Heart left ventricle (tissue), 16 donors: ENCODE data around the gene LEMD1. TPM values are rescaled to one million over a fixed set of nuclear protein-coding genes. Genes with fewer than 3 reads are reported as not detected.

Experiments
- ATAC-seq, 4 donors: fragments of 200-7000 bp; cut with Tn5 transposase; one replicate each; pipeline ENCODE4 v1.9.1; 2020 to 2022; ENCODE audit warnings: moderate library complexity in 4 of 4, mild to moderate bottlenecking in 3 of 4, moderate number of reproducible peaks in 1 of 4
- DNase-seq, 5 donors: peaks; one replicate each; pipeline ENCODE4 v3.0.0-alpha.2; 2020
- H3K27ac ChIP-seq, 12 donors: fragments of 200-600 bp; sonication (generic) in 4 of 12; one replicate each; pipeline versions ENCODE4 v1.5.0 to v1.8.0; 2016 to 2022; ENCODE audit warnings: mild to moderate bottlenecking in 2 of 12
- H3K27me3 ChIP-seq, 9 donors: fragments of 200-600 bp; sonication (generic) in 2 of 9; one replicate each; pipeline versions ENCODE4 v1.5.1 to v1.8.0; 2016 to 2022; ENCODE audit warnings: mild to moderate bottlenecking in 3 of 9
- H3K36me3 ChIP-seq, 9 donors: fragments of 200-600 bp; sonication (generic) in 2 of 9; one replicate each; pipeline versions ENCODE4 v1.5.0 to v1.8.0; 2018 to 2022; ENCODE audit warnings: mild to moderate bottlenecking in 2 of 9
- H3K4me1 ChIP-seq, 12 donors: fragments of 200-600 bp; sonication (generic) in 4 of 12; one replicate each; pipeline versions ENCODE4 v1.5.0 to v1.8.0; 2016 to 2022; ENCODE audit warnings: mild to moderate bottlenecking in 3 of 12
- H3K4me3 ChIP-seq, 12 donors: fragments of 200-600 bp; sonication (generic) in 4 of 12; one replicate each; pipeline versions ENCODE4 v1.5.0 to v1.8.0; 2017 to 2022; ENCODE audit warnings: mild to moderate bottlenecking in 9 of 12, moderate library complexity in 4 of 12
- H3K9me3 ChIP-seq, 12 donors: fragments of 200-600 bp; sonication (generic) in 4 of 12; one replicate each; pipeline versions ENCODE4 v1.5.0 to v1.8.0; 2016 to 2022; ENCODE audit warnings: mild to moderate bottlenecking in 1 of 12
- CTCF ChIP-seq, 12 donors: fragments of 200-600 bp; sonication (generic) in 4 of 12; IDR thresholded peaks; one replicate each; pipeline versions ENCODE4 v1.5.0 to v1.8.0; 2018 to 2022; ENCODE audit warnings: antibody characterized with exemption in 12 of 12, mild to moderate bottlenecking in 5 of 12
- POLR2A ChIP-seq, 2 donors: fragments of 450-650 bp; IDR thresholded peaks; one replicate each; pipeline ENCODE4 v1.6.1; 2017; ENCODE audit warnings: antibody characterized with exemption in 2 of 2, mild to moderate bottlenecking in 2 of 2, moderate library complexity in 2 of 2
- WGBS, 4 donors: extraction: QIAGEN DNeasy Blood & Tissue Kit in 2 of 4; methylation state at CpG; one replicate each; pipeline versions ENCODE4 v1.1.5 to v1.1.7; 2013 to 2018; 5-methylcytosine and 5-hydroxymethylcytosine counted together
- intact Hi-C, 10 donors: fragments of 100-400 bp; cut with DNase I; formaldehyde crosslinking; loops; one replicate each; pipeline versions ENCODE4 v1.11.1 to v1.14.2; 2022
- polyA plus RNA-seq, 2 donors: library from polyadenylated mRNA; stranded (reverse); fragments of 200-250 nt; gene quantifications; one replicate each; pipeline ENCODE4 v1.2.3, GENCODE V29; 2013
- total RNA-seq, 9 donors: library from RNA; depleted of rRNA in 2 of 9; stranded (reverse); fragments of >200 nt in 2 of 9; fragmentation: NEBNext Ultra II Directional in 3 of 9; extraction: Animal tissue kit (Norgen Biotek cat#: 25700) in 3 of 9; gene quantifications; one replicate each; pipeline versions ENCODE4 v1.1.0 to v1.2.4, GENCODE V29; 2016 to 2023
- donor health status: ischemic (EF 13 %, LVEDD 7.1; RV severe dilation, severe dysfunction).
- donor health status: healthy with polysubstance abuse.
- donor health status: DM: no; HTN: yes; CAD: no.
- donor health status: DM: no; HTN: no; CAD: no.
- donor health status: ischemic (EF 25% LVEDD 6.9; RV normal size, moderate dysfunction).
- donor health status: ischemic (EF 25% LVEDD 5.7; RV mildly dilated, moderate dysfunction).
- donor health status: healthy.
- donor health status: DM: yes; HTN: yes; CAD: no.
- donor health status: ischemic (EF 35%, LVEDD 5.7; RV mildly dilated, moderate dysfunction).
- donor health status: nonischemic (EF 11% LVEDD 7.7; RV severe dilation, severe dysfunction).
- donor health status: DM: yes; HTN: yes; CAD: no.
- donor health status: PGD.
- donor health status: ischemic (EF 29% LVEDD 5.4; RV normal size, mild dysfunction).
- donor health status: nonischemic (EF 23%, LVEDD 6.1; RV moderate dilation, normal function).

LEMD1 gene
- total and polyA plus RNA-seq, 11 donors = 2.5 TPM; not detected in 10

- peak overlapping the region in 4 of 12 donors; percentile 25 to 32 (median 28) for H3K4me3 ChIP-seq
- DNase-seq (peak in 1 of 5 donors; percentile 31), ATAC-seq (no peak)
- 58 to 69% (median 66%) methylated on average over 10 of the region's 10 CpGs for WGBS, 4 donors
- H3K27me3 ChIP-seq = no peaks in the 10 kb centered on the region
- TF ChIP-seq POLR2A (IDR thresholded peaks at IDR 0.05) = no peak
- no peak for TF ChIP-seq CTCF (IDR thresholded peaks at IDR 0.05)
- H3K9me3 ChIP-seq = no peaks in the 10 kb centered on the region
- peaks cover 6 to 57% (median 38%) of the 10 kb centered on the region in 12 donors for H3K4me1 ChIP-seq
- intact Hi-C loops = no loop called here
- H3K36me3 ChIP-seq = no peaks in the 10 kb centered on the region
- peak overlapping the region in 1 of 12 donors; percentile 54 for H3K27ac ChIP-seq
Measured at GRCh38 chr1:205444300-205444930, 22.6 kb upstream of the LEMD1 start.

- Histone ChIP-seq H3K4me1 (peaks cover 11 to 63% (median 45%) of the 10 kb centered on the region in 12 donors), H3K27me3 (no peaks in the 10 kb centered on the region), H3K4me3 (no peak overlapping the region), H3K27ac (no peak overlapping the region), H3K9me3 (no peaks in the 10 kb centered on the region), H3K36me3 (no peaks in the 10 kb centered on the region)
- intact Hi-C loops = no loop called here
- 75 to 91% (median 82%) methylated on average over 7 of the region's 7 CpGs for WGBS, 4 donors
- TF ChIP-seq POLR2A (IDR thresholded peaks at IDR 0.05) (no peak), CTCF (IDR thresholded peaks at IDR 0.05) (no peak)
- DNase-seq = peak in 1 of 5 donors; percentile 28
- ATAC-seq = no peak
Measured at GRCh38 chr1:205443585-205444299, 21.9 kb upstream of the LEMD1 start.

- no peak for ATAC-seq
- no peaks in the 10 kb centered on the region for H3K27me3 ChIP-seq
- TF ChIP-seq CTCF (IDR thresholded peaks at IDR 0.05) (no peak), POLR2A (IDR thresholded peaks at IDR 0.05) (no peak)
- peaks cover 11 to 69% (median 51%) of the 10 kb centered on the region in 12 donors for H3K4me1 ChIP-seq
- no peak overlapping the region for H3K27ac ChIP-seq
- peak in 1 of 5 donors; percentile 35 for DNase-seq
- H3K9me3 ChIP-seq = no peaks in the 10 kb centered on the region
- no peak overlapping the region for H3K4me3 ChIP-seq
- H3K36me3 ChIP-seq = no peaks in the 10 kb centered on the region
- intact Hi-C loops = no loop called here
- WGBS, 4 donors = 70 to 88% (median 83%) methylated on average over 7 to 12 of the region's 12 CpGs
Measured at GRCh38 chr1:205442051-205442725, 20.3 kb upstream of the LEMD1 start.

GRCh38 chr1:205441716-205442050 lies 19.8 kb upstream of the LEMD1 start:
- Histone ChIP-seq H3K27me3 (no peaks in the 10 kb centered on the region), H3K4me3 (no peak overlapping the region), H3K27ac (no peak overlapping the region), H3K4me1 (peaks cover 11 to 69% (median 46%) of the 10 kb centered on the region in 12 donors), H3K36me3 (no peaks in the 10 kb centered on the region), H3K9me3 (no peaks in the 10 kb centered on the region)
- no peak for DNase-seq
- no peak for ATAC-seq
- 75 to 93% (median 90%) methylated on average over 3 of the region's 3 CpGs for WGBS, 4 donors
- intact Hi-C loops = no loop called here
- no peak for TF ChIP-seq POLR2A (IDR thresholded peaks at IDR 0.05)
- no peak for TF ChIP-seq CTCF (IDR thresholded peaks at IDR 0.05)
